GM21737 (cell line): Measurements from ENCODE around the gene TMEM117.

Experiments used
- ATAC-seq: cut with Tn5 transposase; IDR thresholded peaks from one replicate; pipeline ENCODE4 v1.9.1; 2021; ENCODE audit warnings: mild to moderate bottlenecking, moderate library complexity; ENCODE audit not compliant: unreplicated experiment

The TMEM117 gene

GRCh38 chr12:44433659-44434058, 597.8 kb downstream of the TMEM117 start:
- ATAC-seq: no peak

- ATAC-seq: no peak
These were observed 600.9 kb downstream of the TMEM117 start for GRCh38 chr12:44436756-44437155.
